Fibroblast of lung (primary cell): ENCODE measurements around the gene SBNO2. TPM values are rescaled to one million over a fixed set of nuclear protein-coding genes. Genes with fewer than 3 reads are reported as not detected.

ENCODE experiments used
- DNase-seq, 2 donors: peaks; one replicate each; pipeline versions ENCODE4 v3.0.0 to v3.0.0-alpha.2; 2010; ENCODE audit warnings: low read depth in 2 of 2
- H2AFZ ChIP-seq: 2 replicates; pipeline ENCODE4 v1.5.1; 2012; ENCODE audit warnings: low read length, control low read depth, inconsistent platforms
- H3K27ac ChIP-seq: 2 replicates; pipeline ENCODE4 v1.5.1; 2011; ENCODE audit warnings: low read length, control low read depth; ENCODE audit not compliant: insufficient read depth
- H3K27me3 ChIP-seq: 2 replicates; pipeline ENCODE4 v1.5.1; 2011; ENCODE audit warnings: mild to moderate bottlenecking, low read length; ENCODE audit not compliant: control insufficient read depth, insufficient read depth
- H3K36me3 ChIP-seq: 2 replicates; pipeline ENCODE4 v1.5.1; 2011; ENCODE audit warnings: low read length; ENCODE audit not compliant: control insufficient read depth, insufficient read depth
- H3K4me1 ChIP-seq: 2 replicates; pipeline ENCODE4 v1.5.1; 2011; ENCODE audit warnings: low read length; ENCODE audit not compliant: control insufficient read depth, insufficient read depth; ENCODE audit errors: extremely low read depth
- H3K4me2 ChIP-seq: 2 replicates; pipeline ENCODE4 v1.5.1; 2011; ENCODE audit warnings: low read length, control low read depth; ENCODE audit not compliant: insufficient read depth; ENCODE audit errors: extremely low read depth
- H3K4me3 ChIP-seq, 4 experiments: fragments of 200-600 bp in 1 of 4; sonication (generic) in 1 of 4; replicated peaks in 1 of 4; 2 replicates each; pipeline ENCODE4 v1.5.1; 2011 to 2016; ENCODE audit warnings: low read length in 4 of 4, low read depth in 3 of 4, mild to moderate bottlenecking in 3 of 4, control low read depth in 2 of 4, inconsistent platforms in 1 of 4, mixed read lengths in 1 of 4; ENCODE audit not compliant: insufficient read depth in 1 of 4; ENCODE audit errors: control extremely low read depth in 1 of 4
- H3K79me2 ChIP-seq: 2 replicates; pipeline ENCODE4 v1.5.1; 2012; ENCODE audit warnings: mild to moderate bottlenecking, low read length, inconsistent platforms; ENCODE audit not compliant: control insufficient read depth, insufficient read depth
- H3K9ac ChIP-seq: 2 replicates; pipeline ENCODE4 v1.5.1; 2011; ENCODE audit warnings: mild to moderate bottlenecking, low read length, control low read depth; ENCODE audit not compliant: insufficient read depth
- H3K9me3 ChIP-seq: 2 replicates; pipeline ENCODE4 v1.5.1; 2012; ENCODE audit warnings: low read depth, low read length; ENCODE audit not compliant: control insufficient read depth, insufficient read depth
- H4K20me1 ChIP-seq: 2 replicates; pipeline ENCODE4 v1.5.1; 2011; ENCODE audit warnings: low read length; ENCODE audit not compliant: control insufficient read depth, insufficient read depth; ENCODE audit errors: extremely low read depth
- CTCF ChIP-seq, 2 donors: IDR thresholded peaks in 1 of 2; conservative IDR thresholded peaks in 1 of 2; 1 replicate in 1 of 2; 2 replicates in 1 of 2; pipeline ENCODE4 v1.5.1; 2011 to 2012; ENCODE audit warnings: low read length in 2 of 2, control low read depth in 1 of 2, inconsistent platforms in 1 of 2, low read depth in 1 of 2, mild to moderate bottlenecking in 1 of 2
- EZH2 ChIP-seq: IDR thresholded peaks from 2 replicates; pipeline ENCODE4 v1.5.1; 2012; ENCODE audit warnings: low read length, control low read depth, mild to moderate bottlenecking; ENCODE audit errors: missing control alignments
- polyA plus RNA-seq, 2 donors: library from polyadenylated mRNA; depleted of rRNA in 1 of 2; stranded (reverse) in 1 of 2; unstranded in 1 of 2; fragments of >200 nt; gene quantifications; 2 replicates each; pipeline ENCODE4 v1.2.1, GENCODE V29; 2011 to 2012; ENCODE audit warnings: missing spikeins in 1 of 2
- total RNA-seq: library from RNA; depleted of rRNA; stranded (reverse); fragments of >200 nt; gene quantifications from 2 replicates; pipeline ENCODE4 v1.2.1, GENCODE V29; 2014

The SBNO2 gene
- total and polyA plus RNA-seq, 2 donors (not counting 1 experiment from before 2014, with no cell fraction given), result 12.6 to 55.8 TPM

DNA sequence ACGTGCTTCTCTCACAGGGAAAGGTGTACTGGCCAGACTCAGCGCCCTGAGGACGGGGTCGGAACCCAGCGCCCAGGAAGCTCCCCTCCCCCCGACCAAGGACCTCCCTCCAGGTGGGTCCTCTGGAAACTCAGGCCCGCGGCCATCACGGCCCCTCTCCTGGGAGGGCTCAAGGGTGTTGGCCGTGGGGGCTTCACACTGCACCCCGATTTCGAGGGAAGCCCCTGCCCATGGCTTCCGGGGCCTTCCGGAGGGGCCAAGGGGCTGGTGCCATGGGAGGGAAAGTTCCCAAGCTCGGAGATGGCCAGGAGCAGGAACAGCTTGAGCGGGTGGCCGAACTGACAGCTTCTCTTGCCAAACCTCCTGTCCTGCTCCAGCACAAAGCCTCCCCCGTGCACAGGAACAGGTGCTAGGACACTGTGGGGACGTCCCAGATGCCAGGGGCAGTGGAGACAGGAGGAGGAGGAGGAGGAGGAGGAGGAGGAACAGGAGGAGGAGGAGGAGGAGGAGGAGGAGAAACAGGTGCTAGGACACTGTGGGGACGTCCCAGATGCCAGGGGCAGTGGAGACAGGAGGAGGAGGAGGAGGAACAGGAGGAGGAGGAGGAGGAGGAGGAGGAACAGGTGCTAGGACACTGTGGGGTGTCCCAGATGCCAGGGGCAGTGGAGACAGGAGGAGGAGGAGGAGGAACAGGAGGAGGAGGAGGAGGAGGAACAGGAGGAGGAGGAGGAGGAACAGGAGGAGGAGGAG is 10.0 kb downstream of the SBNO2 start:
- Histone ChIP-seq H3K4me2 (no peak overlapping the region), H4K20me1 (no peaks in the 10 kb centered on the region), H3K27me3 (no peaks in the 10 kb centered on the region), H3K9ac (no peak overlapping the region), H3K79me2 (peaks cover 79% of the 10 kb centered on the region), H3K4me3 (no peak overlapping the region), H2AFZ (no peak overlapping the region), H3K36me3 (peaks cover 16% of the 10 kb centered on the region), H3K9me3 (no peaks in the 10 kb centered on the region), H3K27ac (no peak overlapping the region), H3K4me1 (peaks cover 6% of the 10 kb centered on the region)
- no peak for TF ChIP-seq CTCF (conservative IDR thresholded peaks at IDR 0.05 in 1 of 2, IDR thresholded peaks at IDR 0.05 in 1 of 2; ENCODE audit: low read depth in 1 of 2, low read length in 2 of 2)
- TF ChIP-seq EZH2, result no peak
- DNase-seq, result no peak

DNA sequence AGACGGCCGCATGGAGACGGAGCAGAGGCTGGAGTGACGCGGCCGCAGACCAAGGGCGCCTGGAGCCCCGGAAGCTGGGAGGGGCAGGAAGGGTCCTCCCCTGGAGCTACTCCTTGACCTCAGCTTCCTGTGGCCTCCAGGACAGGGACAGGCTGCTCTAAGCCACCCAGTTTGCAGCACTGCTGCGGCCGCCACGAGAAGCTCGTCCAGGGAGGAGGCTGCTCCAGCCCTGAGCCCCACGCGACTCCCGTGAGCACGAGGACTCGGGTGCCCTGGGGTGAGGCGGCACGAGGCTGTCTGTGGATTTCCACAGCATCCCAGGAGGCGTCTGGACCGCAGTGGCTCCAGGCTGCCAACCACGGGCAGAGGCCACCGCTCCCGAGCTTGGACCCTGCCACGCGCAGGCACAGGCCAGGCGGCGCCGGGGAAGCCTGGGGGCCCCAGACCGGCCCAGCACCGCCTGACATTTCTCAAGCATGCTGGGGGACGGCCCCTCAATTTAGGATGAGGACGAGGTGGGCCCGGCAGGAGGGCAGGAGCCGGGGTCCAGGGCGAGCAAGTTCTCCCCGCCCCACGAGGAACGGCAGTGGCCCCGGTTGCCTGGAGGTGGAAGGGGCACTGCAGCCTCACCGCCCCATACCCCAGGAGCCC is 10.7 kb downstream of the SBNO2 start:
- H3K4me3 ChIP-seq, result no peak overlapping the region
- no peak for DNase-seq
- H2AFZ ChIP-seq, result no peak overlapping the region
- no peak overlapping the region for H3K4me2 ChIP-seq
- no peaks in the 10 kb centered on the region for H3K9me3 ChIP-seq
- H4K20me1 ChIP-seq, result no peaks in the 10 kb centered on the region
- peaks cover 6% of the 10 kb centered on the region for H3K4me1 ChIP-seq
- H3K27ac ChIP-seq, result no peak overlapping the region
- no peaks in the 10 kb centered on the region for H3K27me3 ChIP-seq
- no peak overlapping the region for H3K9ac ChIP-seq
- peaks cover 78% of the 10 kb centered on the region for H3K79me2 ChIP-seq
- peaks cover 16% of the 10 kb centered on the region for H3K36me3 ChIP-seq
- TF ChIP-seq EZH2, result no peak
- TF ChIP-seq CTCF (conservative IDR thresholded peaks at IDR 0.05 in 1 of 2, IDR thresholded peaks at IDR 0.05 in 1 of 2; ENCODE audit: low read depth in 1 of 2, low read length in 2 of 2), result no peak

DNA sequence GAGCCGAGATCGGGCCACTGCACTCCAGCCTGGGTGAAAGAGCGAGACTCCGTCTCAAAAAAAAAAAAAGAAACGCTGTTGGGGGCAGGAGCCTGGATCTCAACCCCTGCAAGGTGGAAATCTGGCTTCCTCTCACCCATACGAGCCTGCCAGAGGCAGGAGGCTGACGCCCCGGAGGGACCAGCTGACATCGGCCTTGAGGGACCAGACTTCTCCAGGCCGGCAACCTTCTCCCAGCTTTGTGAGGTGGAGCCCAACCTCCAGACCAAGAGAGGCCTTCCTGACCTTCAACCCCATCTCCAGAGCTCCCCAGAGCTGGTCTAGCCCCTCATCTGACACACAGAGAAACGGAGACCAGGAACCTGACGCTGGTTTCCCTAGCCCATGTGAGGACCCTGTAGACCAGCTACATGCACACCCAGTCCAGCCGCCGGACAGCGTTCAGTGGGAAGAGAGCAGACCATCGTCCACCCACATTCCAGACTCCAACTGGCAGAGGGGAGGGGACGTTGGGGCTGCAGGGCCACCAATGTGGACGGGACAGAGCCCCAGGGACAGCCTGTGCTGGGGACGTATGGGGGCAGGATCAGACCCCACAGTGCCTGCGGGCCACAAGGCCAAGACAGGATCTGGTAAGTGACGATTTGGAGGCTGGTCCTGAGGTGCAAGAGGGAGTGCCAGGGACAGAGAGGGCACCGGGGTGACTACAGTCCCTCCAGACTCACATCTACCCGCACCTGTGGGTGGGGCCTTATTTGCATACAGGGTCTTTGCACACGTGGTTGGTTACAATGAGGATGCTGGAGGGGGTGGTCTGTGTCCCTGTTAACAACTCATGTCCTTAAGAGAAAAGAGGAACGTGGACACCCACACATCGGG is 11.4 kb downstream of the SBNO2 start:
- DNase-seq, result no peak

More for the DNA sequence above, 11.4 kb downstream of the SBNO2 start:
- H3K9me3 ChIP-seq, result no peaks in the 10 kb centered on the region
- H2AFZ ChIP-seq, result no peak overlapping the region
- H3K79me2 ChIP-seq, result peaks cover 76% of the 10 kb centered on the region
- TF ChIP-seq EZH2 (no peak), CTCF (conservative IDR thresholded peaks at IDR 0.05 in 1 of 2, IDR thresholded peaks at IDR 0.05 in 1 of 2; ENCODE audit: low read depth in 1 of 2, low read length in 2 of 2) (no peak)
- H3K27ac ChIP-seq, result no peak overlapping the region
- H3K4me1 ChIP-seq, result peaks cover 6% of the 10 kb centered on the region
- H3K9ac ChIP-seq, result no peak overlapping the region
- peaks cover 16% of the 10 kb centered on the region for H3K36me3 ChIP-seq
- no peaks in the 10 kb centered on the region for H4K20me1 ChIP-seq
- H3K27me3 ChIP-seq, result no peaks in the 10 kb centered on the region
- H3K4me2 ChIP-seq, result no peak overlapping the region
- H3K4me3 ChIP-seq, result no peak overlapping the region
